ENCODE measurements around the gene DOCK2. TPM values are rescaled to one million over a fixed set of nuclear protein-coding genes. Genes with fewer than 3 reads are reported as not detected.
"Not testable (repeated sequence)": the region's sequence is repeated elsewhere in the genome, so short reads cannot be mapped to it uniquely, and the experiment has no call there.

Gene DOCK2
- total RNA-seq, 2 experiments from 2014 or later, result 192 to 203 TPM

- CTCF ChIA-PET, result no interaction called here
- Mint-ChIP-seq H3K4me1 (ENCODE audit: low read depth) (no peaks in the 10 kb centered on the region), H3K9me3 (no peaks in the 10 kb centered on the region), H3K36me3 (ENCODE audit: low read depth) (peaks cover 5% of the 10 kb centered on the region), H3K27me3 (ENCODE audit: low read depth) (no peaks in the 10 kb centered on the region), H3K4me3 (no peak overlapping the region), H3K27ac (no peak overlapping the region)
- intact Hi-C loops (cut with micrococcal nuclease), result no loop called here
- DNase-seq, result no peak
These were observed 307.0 kb downstream of the DOCK2 start for GRCh38 chr5:169944115-169944514.

GRCh38 chr5:169944922-169945680 is 308.0 kb downstream of the DOCK2 start:
- Mint-ChIP-seq H3K9me3 (no peaks in the 10 kb centered on the region), H3K4me1 (ENCODE audit: low read depth) (no peaks in the 10 kb centered on the region), H3K27ac (no peak overlapping the region), H3K4me3 (no peak overlapping the region), H3K27me3 (ENCODE audit: low read depth) (no peaks in the 10 kb centered on the region), H3K36me3 (ENCODE audit: low read depth) (peaks cover 7% of the 10 kb centered on the region)
- no peak for DNase-seq
- CTCF ChIA-PET, result interaction anchor here (0.6 kb wide), 1 partner anchor 441 kb away, joined by 3 read pairs; no protein-coding TSS in a partner anchor
- intact Hi-C loops (cut with micrococcal nuclease), result no loop called here

GRCh38 chr5:169945831-169946261 is 308.8 kb downstream of the DOCK2 start:
- Mint-ChIP-seq H3K27ac (no peak overlapping the region), H3K36me3 (ENCODE audit: low read depth) (peaks cover 7% of the 10 kb centered on the region), H3K4me1 (ENCODE audit: low read depth) (no peaks in the 10 kb centered on the region), H3K9me3 (no peaks in the 10 kb centered on the region), H3K27me3 (ENCODE audit: low read depth) (no peaks in the 10 kb centered on the region), H3K4me3 (no peak overlapping the region)
- intact Hi-C loops (cut with micrococcal nuclease), result no loop called here
- CTCF ChIA-PET, result interaction anchor here (0.6 to 1.2 kb wide), 2 partner anchors 440 to 845 kb away, joined by 3 read pairs; no protein-coding TSS in a partner anchor
- no peak for DNase-seq

GRCh38 chr5:169946743-169947295 is 309.7 kb downstream of the DOCK2 start:
- no peaks in the 10 kb centered on the region for H3K4me1 Mint-ChIP-seq (ENCODE audit: low read depth)
- no peak overlapping the region for H3K27ac Mint-ChIP-seq
- H3K36me3 Mint-ChIP-seq (ENCODE audit: low read depth), result peaks cover 7% of the 10 kb centered on the region
- CTCF ChIA-PET, result interaction anchor here (1.2 kb wide), 1 partner anchor 844 kb away, joined by 3 read pairs; no protein-coding TSS in a partner anchor
- H3K27me3 Mint-ChIP-seq (ENCODE audit: low read depth), result no peaks in the 10 kb centered on the region
- intact Hi-C loops (cut with micrococcal nuclease), result no loop called here
- no peaks in the 10 kb centered on the region for H3K9me3 Mint-ChIP-seq
- no peak overlapping the region for H3K4me3 Mint-ChIP-seq
- no peak for DNase-seq

- Mint-ChIP-seq H3K27me3 (ENCODE audit: low read depth) (no peaks in the 10 kb centered on the region), H3K36me3 (ENCODE audit: low read depth) (peaks cover 15% of the 10 kb centered on the region), H3K4me3 (no peak overlapping the region), H3K9me3 (no peaks in the 10 kb centered on the region), H3K4me1 (ENCODE audit: low read depth) (peaks cover 4% of the 10 kb centered on the region), H3K27ac (no peak overlapping the region)
- intact Hi-C loops (cut with micrococcal nuclease), result no loop called here
- CTCF ChIA-PET, result no interaction called here
- DNase-seq, result no peak
These were observed 313.3 kb downstream of the DOCK2 start for GRCh38 chr5:169950333-169950732.

- H3K9me3 Mint-ChIP-seq; H3K4me3 Mint-ChIP-seq; H3K27ac Mint-ChIP-seq; H3K27me3 Mint-ChIP-seq (ENCODE audit: low read depth); H3K4me1 Mint-ChIP-seq (ENCODE audit: low read depth); intact Hi-C loops (cut with micrococcal nuclease); DNase-seq: not testable (repeated sequence)
- CTCF ChIA-PET, result interaction anchor here (0.6 kb wide), 1 partner anchor 138 kb away, joined by 3 read pairs; no protein-coding TSS in a partner anchor
- H3K36me3 Mint-ChIP-seq (ENCODE audit: low read depth), result peaks cover 14% of the 10 kb centered on the region
These were observed 316.1 kb downstream of the DOCK2 start for GRCh38 chr5:169953196-169953595.

GRCh38 chr5:169954786-169955185 is 317.7 kb downstream of the DOCK2 start:
- Mint-ChIP-seq H3K27ac (no peak overlapping the region), H3K4me1 (ENCODE audit: low read depth) (peaks cover 4% of the 10 kb centered on the region), H3K27me3 (ENCODE audit: low read depth) (no peaks in the 10 kb centered on the region), H3K9me3 (no peaks in the 10 kb centered on the region), H3K4me3 (no peak overlapping the region), H3K36me3 (ENCODE audit: low read depth) (peaks cover 14% of the 10 kb centered on the region)
- intact Hi-C loops (cut with micrococcal nuclease), result no loop called here
- DNase-seq, result no peak
- CTCF ChIA-PET, result no interaction called here

GRCh38 chr5:169956126-169956525 is 319.1 kb downstream of the DOCK2 start:
- CTCF ChIA-PET, result no interaction called here
- Mint-ChIP-seq H3K27ac (no peak overlapping the region), H3K27me3 (ENCODE audit: low read depth) (no peaks in the 10 kb centered on the region), H3K9me3 (no peaks in the 10 kb centered on the region), H3K4me3 (no peak overlapping the region), H3K4me1 (ENCODE audit: low read depth) (peaks cover 4% of the 10 kb centered on the region), H3K36me3 (ENCODE audit: low read depth) (peaks cover 14% of the 10 kb centered on the region)
- no peak for DNase-seq
- intact Hi-C loops (cut with micrococcal nuclease), result no loop called here

- H3K27me3 Mint-ChIP-seq (ENCODE audit: low read depth), result no peaks in the 10 kb centered on the region
- CTCF ChIA-PET, result no interaction called here
These were observed 319.7 kb downstream of the DOCK2 start for GRCh38 chr5:169956756-169957155.

GRCh38 chr5:169958278-169958677 is 321.2 kb downstream of the DOCK2 start:
- Mint-ChIP-seq H3K36me3 (ENCODE audit: low read depth) (peaks cover 7% of the 10 kb centered on the region), H3K27ac (no peak overlapping the region), H3K9me3 (no peaks in the 10 kb centered on the region), H3K4me3 (no peak overlapping the region), H3K27me3 (ENCODE audit: low read depth) (no peaks in the 10 kb centered on the region), H3K4me1 (ENCODE audit: low read depth) (peaks cover 4% of the 10 kb centered on the region)
- intact Hi-C loops (cut with micrococcal nuclease), result no loop called here
- DNase-seq, result no peak
- CTCF ChIA-PET, result interaction anchor here (0.5 to 1.0 kb wide), 4 partner anchors 13 to 1920 kb away, joined by 3 to 4 read pairs (median 3); no protein-coding TSS in a partner anchor

More at GRCh38 chr5:169956756-169957155, 319.7 kb downstream of the DOCK2 start:
- Mint-ChIP-seq H3K9me3 (no peaks in the 10 kb centered on the region), H3K36me3 (ENCODE audit: low read depth) (peaks cover 14% of the 10 kb centered on the region), H3K4me1 (ENCODE audit: low read depth) (peaks cover 4% of the 10 kb centered on the region), H3K4me3 (no peak overlapping the region), H3K27ac (no peak overlapping the region)
- intact Hi-C loops (cut with micrococcal nuclease), result no loop called here
- DNase-seq, result no peak

- intact Hi-C loops (cut with micrococcal nuclease), result no loop called here
- DNase-seq, result no peak
- CTCF ChIA-PET, result no interaction called here
- H3K27ac Mint-ChIP-seq, result no peak overlapping the region
- no peak overlapping the region for H3K4me3 Mint-ChIP-seq
- H3K9me3 Mint-ChIP-seq, result no peaks in the 10 kb centered on the region
- H3K4me1 Mint-ChIP-seq (ENCODE audit: low read depth), result no peaks in the 10 kb centered on the region
- peaks cover 4% of the 10 kb centered on the region for H3K36me3 Mint-ChIP-seq (ENCODE audit: low read depth)
- H3K27me3 Mint-ChIP-seq (ENCODE audit: low read depth), result no peaks in the 10 kb centered on the region
These were observed 323.6 kb downstream of the DOCK2 start for GRCh38 chr5:169960659-169961058.

GRCh38 chr5:169964246-169964645 is 327.2 kb downstream of the DOCK2 start:
- Mint-ChIP-seq H3K27me3 (ENCODE audit: low read depth) (no peaks in the 10 kb centered on the region), H3K4me1 (ENCODE audit: low read depth) (no peaks in the 10 kb centered on the region), H3K9me3 (no peaks in the 10 kb centered on the region), H3K4me3 (no peak overlapping the region), H3K36me3 (ENCODE audit: low read depth) (peaks cover 3% of the 10 kb centered on the region), H3K27ac (no peak overlapping the region)
- CTCF ChIA-PET, result interaction anchor here (0.9 kb wide), 2 partner anchors 11 to 16 kb away, joined by 3 read pairs; partner anchors contain the start of gene INSYN2B
- no peak for DNase-seq
- intact Hi-C loops (cut with micrococcal nuclease), result no loop called here

- no peaks in the 10 kb centered on the region for H3K4me1 Mint-ChIP-seq (ENCODE audit: low read depth)
- intact Hi-C loops (cut with micrococcal nuclease), result no loop called here
- no peaks in the 10 kb centered on the region for H3K27me3 Mint-ChIP-seq (ENCODE audit: low read depth)
- CTCF ChIA-PET, result interaction anchor here (1.0 to 1.2 kb wide), 2 partner anchors 12 to 48 kb away, joined by 3 to 4 read pairs; no protein-coding TSS in a partner anchor
- no peak overlapping the region for H3K4me3 Mint-ChIP-seq
- no peaks in the 10 kb centered on the region for H3K9me3 Mint-ChIP-seq
- no peak overlapping the region for H3K27ac Mint-ChIP-seq
- peaks cover 8% of the 10 kb centered on the region for H3K36me3 Mint-ChIP-seq (ENCODE audit: low read depth)
- no peak for DNase-seq
These were observed 333.3 kb downstream of the DOCK2 start for GRCh38 chr5:169970339-169970738.
